Measurements from ENCODE around the gene ATP6V1E1. TPM values are rescaled to one million over a fixed set of nuclear protein-coding genes. Genes with fewer than 3 reads are reported as not detected.

ATP6V1E1 gene
- total RNA-seq, 1 donor from 2014 or later: 59.7 TPM

- no peak overlapping the region for H3K27ac Mint-ChIP-seq
- no peak overlapping the region for H3K4me3 Mint-ChIP-seq (ENCODE audit: low read depth)
- H3K36me3 Mint-ChIP-seq (ENCODE audit: insufficient read depth): no peaks in the 10 kb centered on the region
- H3K4me1 Mint-ChIP-seq (ENCODE audit: low read depth): peaks cover 3% of the 10 kb centered on the region
- H3K27me3 Mint-ChIP-seq: no peaks in the 10 kb centered on the region
- no peak for DNase-seq (ENCODE audit: low spot score, unreplicated experiment)
- no peaks in the 10 kb centered on the region for H3K9me3 Mint-ChIP-seq (ENCODE audit: low read depth)
- TF ChIP-seq, protein P1, sequence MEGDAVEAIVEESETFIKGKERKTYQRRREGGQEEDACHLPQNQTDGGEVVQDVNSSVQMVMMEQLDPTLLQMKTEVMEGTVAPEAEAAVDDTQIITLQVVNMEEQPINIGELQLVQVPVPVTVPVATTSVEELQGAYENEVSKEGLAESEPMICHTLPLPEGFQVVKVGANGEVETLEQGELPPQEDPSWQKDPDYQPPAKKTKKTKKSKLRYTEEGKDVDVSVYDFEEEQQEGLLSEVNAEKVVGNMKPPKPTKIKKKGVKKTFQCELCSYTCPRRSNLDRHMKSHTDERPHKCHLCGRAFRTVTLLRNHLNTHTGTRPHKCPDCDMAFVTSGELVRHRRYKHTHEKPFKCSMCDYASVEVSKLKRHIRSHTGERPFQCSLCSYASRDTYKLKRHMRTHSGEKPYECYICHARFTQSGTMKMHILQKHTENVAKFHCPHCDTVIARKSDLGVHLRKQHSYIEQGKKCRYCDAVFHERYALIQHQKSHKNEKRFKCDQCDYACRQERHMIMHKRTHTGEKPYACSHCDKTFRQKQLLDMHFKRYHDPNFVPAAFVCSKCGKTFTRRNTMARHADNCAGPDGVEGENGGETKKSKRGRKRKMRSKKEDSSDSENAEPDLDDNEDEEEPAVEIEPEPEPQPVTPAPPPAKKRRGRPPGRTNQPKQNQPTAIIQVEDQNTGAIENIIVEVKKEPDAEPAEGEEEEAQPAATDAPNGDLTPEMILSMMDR (IDR thresholded peaks at IDR 0.05; ENCODE audit: unreplicated experiment): no peak
Observed at GRCh38 chr22:17583151-17583550, 45.4 kb downstream of the ATP6V1E1 start.

GRCh38 chr22:17581631-17582030 is 46.9 kb downstream of the ATP6V1E1 start:
- Mint-ChIP-seq H3K4me3 (ENCODE audit: low read depth) (no peak overlapping the region), H3K9me3 (ENCODE audit: low read depth) (no peaks in the 10 kb centered on the region), H3K36me3 (ENCODE audit: insufficient read depth) (no peaks in the 10 kb centered on the region), H3K4me1 (ENCODE audit: low read depth) (peaks cover 3% of the 10 kb centered on the region), H3K27me3 (no peaks in the 10 kb centered on the region), H3K27ac (no peak overlapping the region)
- TF ChIP-seq, protein P1 (IDR thresholded peaks at IDR 0.05; ENCODE audit: unreplicated experiment): no peak
- no peak for DNase-seq (ENCODE audit: low spot score, unreplicated experiment)

DNA sequence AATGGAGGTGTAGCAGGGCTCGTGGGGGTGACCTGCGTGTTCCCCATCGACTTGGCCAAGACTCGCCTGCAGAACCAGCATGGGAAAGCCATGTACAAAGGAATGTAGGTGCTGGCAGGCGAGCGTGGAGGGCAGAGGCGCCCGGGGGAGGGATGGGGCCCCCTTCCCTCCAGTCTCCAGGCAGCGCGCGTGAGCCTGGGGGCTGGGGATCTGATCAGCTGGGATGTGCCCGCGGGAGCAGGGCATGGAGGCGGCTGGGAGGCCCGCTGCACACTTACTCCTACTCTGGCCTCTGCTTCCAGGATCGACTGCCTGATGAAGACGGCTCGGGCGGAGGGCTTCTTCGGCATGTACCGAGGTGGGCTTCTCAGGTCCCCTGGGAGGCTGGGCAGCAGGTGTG is 47.5 kb downstream of the ATP6V1E1 start:
- peaks cover 3% of the 10 kb centered on the region for H3K4me1 Mint-ChIP-seq (ENCODE audit: low read depth)
- H3K27ac Mint-ChIP-seq: no peak overlapping the region
- H3K27me3 Mint-ChIP-seq: no peaks in the 10 kb centered on the region
- TF ChIP-seq, protein P1 (IDR thresholded peaks at IDR 0.05; ENCODE audit: unreplicated experiment): no peak
- H3K9me3 Mint-ChIP-seq (ENCODE audit: low read depth): no peaks in the 10 kb centered on the region
- no peaks in the 10 kb centered on the region for H3K36me3 Mint-ChIP-seq (ENCODE audit: insufficient read depth)
- no peak for DNase-seq (ENCODE audit: low spot score, unreplicated experiment)
- H3K4me3 Mint-ChIP-seq (ENCODE audit: low read depth): no peak overlapping the region

- H3K4me3 Mint-ChIP-seq (ENCODE audit: low read depth): no peak overlapping the region
- TF ChIP-seq, protein P1 (IDR thresholded peaks at IDR 0.05; ENCODE audit: unreplicated experiment): peak; percentile 13
Observed at GRCh38 chr22:17580441-17581031, 48.0 kb downstream of the ATP6V1E1 start.

GRCh38 chr22:17579535-17579981 is 49.0 kb downstream of the ATP6V1E1 start:
- Mint-ChIP-seq H3K36me3 (ENCODE audit: insufficient read depth) (no peaks in the 10 kb centered on the region), H3K27me3 (no peaks in the 10 kb centered on the region), H3K27ac (no peak overlapping the region), H3K4me3 (ENCODE audit: low read depth) (no peak overlapping the region), H3K4me1 (ENCODE audit: low read depth) (peaks cover 7% of the 10 kb centered on the region), H3K9me3 (ENCODE audit: low read depth) (no peaks in the 10 kb centered on the region)
- DNase-seq (ENCODE audit: low spot score, unreplicated experiment): no peak
- TF ChIP-seq, protein P1 (IDR thresholded peaks at IDR 0.05; ENCODE audit: unreplicated experiment): no peak

More at GRCh38 chr22:17580441-17581031, 48.0 kb downstream of the ATP6V1E1 start:
- Mint-ChIP-seq H3K27me3 (no peaks in the 10 kb centered on the region), H3K4me1 (ENCODE audit: low read depth) (peaks cover 3% of the 10 kb centered on the region), H3K9me3 (ENCODE audit: low read depth) (no peaks in the 10 kb centered on the region), H3K36me3 (ENCODE audit: insufficient read depth) (no peaks in the 10 kb centered on the region), H3K27ac (no peak overlapping the region)
- DNase-seq (ENCODE audit: low spot score, unreplicated experiment): no peak
